Brain microvascular endothelial cell (primary cell): Measurements from ENCODE around the gene IRF1.

ENCODE experiments used
- DNase-seq: peaks from one replicate; pipeline ENCODE4 v3.0.0-alpha.2; 2020
- H3K27ac ChIP-seq: fragments of 250-450 bp; sonication (Bioruptor Pico); 2 replicates; pipeline ENCODE4 v1.5.1; 2020; ENCODE audit warnings: mild to moderate bottlenecking, moderate library complexity
- H3K27me3 ChIP-seq: fragments of 250-450 bp; sonication (Bioruptor Pico); replicated peaks from 2 replicates; pipeline ENCODE4 v1.5.1; 2020; ENCODE audit warnings: mild to moderate bottlenecking
- H3K36me3 ChIP-seq: fragments of 250-450 bp; sonication (Bioruptor Pico); replicated peaks from 2 replicates; pipeline ENCODE4 v1.5.1; 2020; ENCODE audit warnings: mild to moderate bottlenecking
- H3K4me3 ChIP-seq: 2 replicates; pipeline ENCODE4 v1.5.1; 2011; ENCODE audit warnings: low read depth, mild to moderate bottlenecking, control low read depth, low read length, moderate library complexity
- CTCF ChIP-seq: IDR thresholded peaks from 2 replicates; pipeline ENCODE4 v1.5.1; 2011; ENCODE audit warnings: low read depth, mild to moderate bottlenecking, moderate library complexity, low read length, control low read depth, inconsistent platforms; ENCODE audit errors: missing control alignments
- in situ Hi-C: cut with HindIII; loops from 2 replicates; pipeline ENCODE4 v1.10.0; 2017; ENCODE audit warnings: low sequenced_read_pairs, low pct_ligation_motif_present

IRF1 gene

GRCh38 chr5:132501961-132502931 lies 11.7 kb upstream of the IRF1 start:
- in situ Hi-C loops: no loop called here
- DNase-seq: peak; percentile 53
- Histone ChIP-seq H3K27ac (no peak overlapping the region), H3K27me3 (no peaks in the 10 kb centered on the region), H3K36me3 (no peaks in the 10 kb centered on the region), H3K4me3 (no peak overlapping the region)
- no peak for TF ChIP-seq CTCF

GRCh38 chr5:132501629-132501956 lies 11.0 kb upstream of the IRF1 start:
- H3K27me3 ChIP-seq: no peaks in the 10 kb centered on the region
- no peak for DNase-seq
- H3K4me3 ChIP-seq: no peak overlapping the region
- no peak overlapping the region for H3K27ac ChIP-seq
- in situ Hi-C loops: no loop called here
- no peaks in the 10 kb centered on the region for H3K36me3 ChIP-seq
- TF ChIP-seq CTCF: no peak

GRCh38 chr5:132500931-132501628 lies 10.5 kb upstream of the IRF1 start:
- H3K4me3 ChIP-seq: no peak overlapping the region
- H3K27me3 ChIP-seq: no peaks in the 10 kb centered on the region
- H3K27ac ChIP-seq: no peak overlapping the region
- no peak for DNase-seq
- in situ Hi-C loops: no loop called here
- H3K36me3 ChIP-seq: no peaks in the 10 kb centered on the region
- TF ChIP-seq CTCF: peak; percentile 83

GRCh38 chr5:132500244-132500930 lies 9.8 kb upstream of the IRF1 start:
- Histone ChIP-seq H3K27me3 (no peaks in the 10 kb centered on the region), H3K27ac (no peak overlapping the region), H3K4me3 (no peak overlapping the region), H3K36me3 (no peaks in the 10 kb centered on the region)
- no peak for TF ChIP-seq CTCF
- in situ Hi-C loops: no loop called here
- DNase-seq: no peak

GRCh38 chr5:132499440-132500243 lies 9.1 kb upstream of the IRF1 start:
- DNase-seq: no peak
- TF ChIP-seq CTCF: no peak
- Histone ChIP-seq H3K27ac (no peak overlapping the region), H3K4me3 (no peak overlapping the region), H3K27me3 (no peaks in the 10 kb centered on the region), H3K36me3 (no peaks in the 10 kb centered on the region)
- in situ Hi-C loops: no loop called here
